Measurements from ENCODE around the gene DPP9. TPM values are rescaled to one million over a fixed set of nuclear protein-coding genes. Genes with fewer than 3 reads are reported as not detected.

Gene DPP9
- total RNA-seq = 34.0 and 51.1 TPM in 2 replicates

GRCh38 chr19:4723595-4724514 lies at the start of gene DPP9:
DPP9 (minus strand) TSS chr19:4723842; CDS start chr19:4719906, 3,936 bp downstream.

GRCh38 chr19:4669723-4670480 lies 53.7 kb downstream of the DPP9 start, which contains the start of gene MYDGF:
MYDGF (minus strand) TSS chr19:4670342; CDS start chr19:4670334, 8 bp downstream.

GRCh38 chr19:4638828-4639530 lies 84.7 kb downstream of the DPP9 start, which contains the start of gene TNFAIP8L1:
TNFAIP8L1 (plus strand) TSS chr19:4639516; CDS start chr19:4651870, 12,354 bp downstream.

Other genes with a start within 250 kb of the DPP9 start
- gene PLIN4, start 205.4 kb downstream of the DPP9 start, total RNA-seq = 11.9 and 12.7 TPM in 2 replicates
- 0.59 and 1.4 TPM in 2 replicates for gene PLIN5, start 188.6 kb downstream of the DPP9 start, total RNA-seq
- 1.4 and 1.5 TPM in 2 replicates for gene LRG1, start 183.8 kb downstream of the DPP9 start, total RNA-seq
- gene SEMA6B, start 164.2 kb downstream of the DPP9 start, total RNA-seq = 11.2 and 12.2 TPM in 2 replicates
- gene TNFAIP8L1, start 84.3 kb downstream of the DPP9 start, total RNA-seq = 7.9 and 8.5 TPM in 2 replicates
- 88.0 and 93.9 TPM in 2 replicates for gene MYDGF, start 53.5 kb downstream of the DPP9 start, total RNA-seq
- 7.2 and 7.8 TPM in 2 replicates for gene FEM1A, start 67.9 kb upstream of the DPP9 start, total RNA-seq
- 2.7 and 5.4 TPM in 2 replicates for gene TICAM1, start 107.9 kb upstream of the DPP9 start, total RNA-seq
- gene PLIN3, start 143.8 kb upstream of the DPP9 start, total RNA-seq = 107 and 126 TPM in 2 replicates
- not detected in 2 replicates for gene ARRDC5, start 179.1 kb upstream of the DPP9 start, total RNA-seq
- gene UHRF1, start 185.7 kb upstream of the DPP9 start, total RNA-seq = 3.1 and 5.2 TPM in 2 replicates
- 37.5 and 40.4 TPM in 2 replicates for gene KDM4B, start 245.3 kb upstream of the DPP9 start, total RNA-seq

Measured in cardiac ventricle fibroblast (primary cell).